Gastroesophageal sphincter (tissue), 4 donors: ENCODE data around the gene LDLRAD3. TPM values are rescaled to one million over a fixed set of nuclear protein-coding genes. Genes with fewer than 3 reads are reported as not detected.

Source experiments
- ATAC-seq: fragments of 150-250 bp; one replicate; pipeline ENCODE4 v1.9.1; 2016; ENCODE audit warnings: mild to moderate bottlenecking, moderate library complexity
- H3K27ac ChIP-seq, 4 donors: fragments of 200-600 bp; sonication (generic) in 3 of 4; 1 replicate in 3 of 4; 2 replicates in 1 of 4; pipeline ENCODE4 v1.5.1; 2016 to 2019
- H3K27me3 ChIP-seq: fragments of 200-600 bp; sonication (generic); one replicate; pipeline ENCODE4 v1.5.1; 2019
- H3K36me3 ChIP-seq, 2 donors: fragments of 200-600 bp; sonication (generic); one replicate each; pipeline ENCODE4 v1.5.1; 2019; ENCODE audit warnings: control low read depth in 1 of 2
- H3K4me1 ChIP-seq, 3 donors: fragments of 200-600 bp; sonication (generic); 1 replicate in 2 of 3; 2 replicates in 1 of 3; pipeline ENCODE4 v1.5.1; 2016 to 2019; ENCODE audit warnings: control low read depth in 2 of 3
- H3K4me3 ChIP-seq, 2 donors: fragments of 200-600 bp; sonication (generic); one replicate each; pipeline ENCODE4 v1.5.1; 2019; ENCODE audit warnings: mild to moderate bottlenecking in 1 of 2, moderate library complexity in 1 of 2
- H3K9me3 ChIP-seq, 3 donors: fragments of 200-600 bp; sonication (generic); one replicate each; pipeline ENCODE4 v1.5.1; 2017 to 2019; ENCODE audit warnings: control low read depth in 2 of 3
- CTCF ChIP-seq, 4 experiments: fragments of 200-600 bp in 2 of 4; fragments of 450-650 bp in 2 of 4; sonication (generic) in 1 of 4; IDR thresholded peaks; one replicate each; pipeline ENCODE4 v1.5.1; 2017 to 2019; ENCODE audit warnings: antibody characterized with exemption in 4 of 4, mild to moderate bottlenecking in 2 of 4, moderate library complexity in 2 of 4
- EP300 ChIP-seq: sonication (generic); formaldehyde crosslinking; IDR thresholded peaks from one replicate; pipeline ENCODE4 v1.6.1; 2017; ENCODE audit warnings: antibody characterized with exemption, mild to moderate bottlenecking
- POLR2A ChIP-seq, 2 donors: fragments of 450-650 bp; IDR thresholded peaks; one replicate each; pipeline ENCODE4 v1.6.1; 2017; ENCODE audit warnings: antibody characterized with exemption in 2 of 2, mild to moderate bottlenecking in 2 of 2, moderate library complexity in 1 of 2
- POLR2AphosphoS5 ChIP-seq: sonication (generic); formaldehyde crosslinking; IDR thresholded peaks from one replicate; pipeline ENCODE4 v1.6.1; 2017; ENCODE audit warnings: antibody characterized with exemption
- WGBS, 2 donors: methylation state at CpG; one replicate each; pipeline ENCODE4 v1.1.5; 2018; ENCODE audit warnings: low coverage in 1 of 2; 5-methylcytosine and 5-hydroxymethylcytosine counted together
- total RNA-seq, 4 donors: library from RNA; depleted of rRNA; stranded (reverse); fragments of >200 nt; gene quantifications; one replicate each; pipeline ENCODE4 v1.1.0, GENCODE V29; 2016

LDLRAD3 gene
- total RNA-seq, 4 donors from 2014 or later: 4.0 to 8.9 (median 7.2) TPM

GRCh38 chr11:36104660-36104992 lies 160.8 kb downstream of the LDLRAD3 start:
- no peaks in the 10 kb centered on the region for H3K9me3 ChIP-seq
- H3K4me1 ChIP-seq: no peaks in the 10 kb centered on the region
- H3K27ac ChIP-seq: no peak overlapping the region
- no peaks in the 10 kb centered on the region for H3K27me3 ChIP-seq
- H3K36me3 ChIP-seq: peaks cover 0 to 19% of the 10 kb centered on the region in 2 donors
- ATAC-seq: no peak
- no peak overlapping the region for H3K4me3 ChIP-seq
- WGBS, 2 donors: 67 to 72% methylated on average over 1 to 3 of the region's 4 CpGs
- TF ChIP-seq POLR2A (IDR thresholded peaks at IDR 0.05) (no peak), CTCF (IDR thresholded peaks at IDR 0.05) (no peak), EP300 (no peak), POLR2AphosphoS5 (no peak)

- H3K4me3 ChIP-seq: no peak overlapping the region
- H3K36me3 ChIP-seq: peaks cover 0 to 9% of the 10 kb centered on the region in 2 donors
- H3K9me3 ChIP-seq: no peaks in the 10 kb centered on the region
- H3K27ac ChIP-seq: no peak overlapping the region
- H3K27me3 ChIP-seq: no peaks in the 10 kb centered on the region
- TF ChIP-seq POLR2A (IDR thresholded peaks at IDR 0.05) (no peak), CTCF (IDR thresholded peaks at IDR 0.05) (no peak), EP300 (no peak), POLR2AphosphoS5 (no peak)
- ATAC-seq: no peak
- H3K4me1 ChIP-seq: no peaks in the 10 kb centered on the region
- WGBS, 2 donors: 85% methylated on average over 6 of the region's 9 CpGs; no CpG with 5 or more reads in 1 of the 2 donors
These were observed 162.1 kb downstream of the LDLRAD3 start for GRCh38 chr11:36105743-36106581.

GRCh38 chr11:36107547-36107946 lies 163.7 kb downstream of the LDLRAD3 start:
- 92 to 96% methylated on average over 4 to 5 of the region's 5 CpGs for WGBS, 2 donors

GRCh38 chr11:36108881-36109589 lies 165.2 kb downstream of the LDLRAD3 start:
- H3K9me3 ChIP-seq: peaks cover 0 to 17% (median 0%) of the 10 kb centered on the region in 3 donors
- H3K36me3 ChIP-seq: peaks cover 0 to 19% of the 10 kb centered on the region in 2 donors
- H3K4me3 ChIP-seq: no peak overlapping the region
- H3K27ac ChIP-seq: no peak overlapping the region
- no peak for ATAC-seq
- 83 to 92% methylated on average over 6 to 9 of the region's 12 CpGs for WGBS, 2 donors
- no peaks in the 10 kb centered on the region for H3K4me1 ChIP-seq
- TF ChIP-seq EP300 (no peak), POLR2A (IDR thresholded peaks at IDR 0.05) (no peak), POLR2AphosphoS5 (no peak), CTCF (IDR thresholded peaks at IDR 0.05) (no peak)
- no peaks in the 10 kb centered on the region for H3K27me3 ChIP-seq

More at GRCh38 chr11:36107547-36107946, 163.7 kb downstream of the LDLRAD3 start:
- ATAC-seq: no peak
- no peak overlapping the region for H3K27ac ChIP-seq
- peaks cover 0 to 12% of the 10 kb centered on the region in 2 donors for H3K36me3 ChIP-seq
- H3K9me3 ChIP-seq: peaks cover 0 to 2% (median 0%) of the 10 kb centered on the region in 3 donors
- no peaks in the 10 kb centered on the region for H3K4me1 ChIP-seq
- no peak overlapping the region for H3K4me3 ChIP-seq
- TF ChIP-seq POLR2AphosphoS5 (no peak), EP300 (no peak), CTCF (IDR thresholded peaks at IDR 0.05) (no peak), POLR2A (IDR thresholded peaks at IDR 0.05) (no peak)
- no peaks in the 10 kb centered on the region for H3K27me3 ChIP-seq
